ENCODE measurements around the gene CTPS1.
A peak's percentile ranks its signal among the peaks of the same experiment; 100 is the strongest.

The CTPS1 gene, protein sequence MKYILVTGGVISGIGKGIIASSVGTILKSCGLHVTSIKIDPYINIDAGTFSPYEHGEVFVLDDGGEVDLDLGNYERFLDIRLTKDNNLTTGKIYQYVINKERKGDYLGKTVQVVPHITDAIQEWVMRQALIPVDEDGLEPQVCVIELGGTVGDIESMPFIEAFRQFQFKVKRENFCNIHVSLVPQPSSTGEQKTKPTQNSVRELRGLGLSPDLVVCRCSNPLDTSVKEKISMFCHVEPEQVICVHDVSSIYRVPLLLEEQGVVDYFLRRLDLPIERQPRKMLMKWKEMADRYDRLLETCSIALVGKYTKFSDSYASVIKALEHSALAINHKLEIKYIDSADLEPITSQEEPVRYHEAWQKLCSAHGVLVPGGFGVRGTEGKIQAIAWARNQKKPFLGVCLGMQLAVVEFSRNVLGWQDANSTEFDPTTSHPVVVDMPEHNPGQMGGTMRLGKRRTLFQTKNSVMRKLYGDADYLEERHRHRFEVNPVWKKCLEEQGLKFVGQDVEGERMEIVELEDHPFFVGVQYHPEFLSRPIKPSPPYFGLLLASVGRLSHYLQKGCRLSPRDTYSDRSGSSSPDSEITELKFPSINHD

DNA sequence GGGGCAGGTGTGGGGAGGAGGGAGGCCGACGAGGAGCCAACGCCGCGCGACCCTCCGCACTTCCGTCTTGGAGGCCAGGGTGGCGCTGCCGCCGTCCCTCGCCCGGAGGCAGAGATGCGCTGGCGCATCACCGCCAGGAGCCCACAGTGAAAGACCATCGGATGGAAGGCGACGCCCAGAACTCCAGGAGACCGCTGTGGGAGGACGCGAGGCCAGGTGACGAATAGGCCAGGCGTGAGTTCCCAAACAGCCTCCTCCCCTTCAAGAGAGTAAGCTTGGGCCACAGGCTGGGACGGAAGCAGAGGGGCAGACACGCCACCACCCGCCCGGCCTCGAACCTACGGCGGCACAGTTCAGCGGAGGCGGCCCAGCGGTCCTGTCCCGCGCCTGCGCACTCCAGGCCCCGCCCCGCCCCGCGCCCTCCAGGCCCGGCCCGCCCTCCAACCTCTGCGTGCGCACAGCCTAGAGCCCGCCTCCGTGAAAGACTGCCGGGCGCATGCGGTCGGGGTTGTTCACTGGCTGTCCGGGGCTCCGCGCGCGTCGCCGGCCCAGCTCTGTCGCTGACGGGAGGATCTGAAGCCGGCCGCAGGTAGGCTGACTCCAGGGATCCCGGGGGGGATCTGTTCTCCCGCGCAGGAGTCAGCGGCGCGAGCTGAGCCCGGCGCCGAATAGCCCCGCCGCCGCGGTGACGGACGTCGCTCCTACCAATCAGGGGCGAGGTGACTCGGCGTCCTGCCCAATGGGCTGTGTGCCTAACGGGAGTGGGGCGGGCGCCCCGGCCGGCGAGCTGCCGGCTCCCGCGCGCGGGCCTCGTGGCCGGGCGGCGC lies at the start of gene CTPS1:
CTPS1 (plus strand) TSS at position 456 of the 827 bp plus-strand sequence. CDS start 3,595 bp downstream, outside the sequence.
- DNase-seq = peak; percentile 94

- peak; percentile 28 for DNase-seq
Observed at GRCh38 chr1:40930174-40930964, 49.1 kb upstream of the CTPS1 start.

DNA sequence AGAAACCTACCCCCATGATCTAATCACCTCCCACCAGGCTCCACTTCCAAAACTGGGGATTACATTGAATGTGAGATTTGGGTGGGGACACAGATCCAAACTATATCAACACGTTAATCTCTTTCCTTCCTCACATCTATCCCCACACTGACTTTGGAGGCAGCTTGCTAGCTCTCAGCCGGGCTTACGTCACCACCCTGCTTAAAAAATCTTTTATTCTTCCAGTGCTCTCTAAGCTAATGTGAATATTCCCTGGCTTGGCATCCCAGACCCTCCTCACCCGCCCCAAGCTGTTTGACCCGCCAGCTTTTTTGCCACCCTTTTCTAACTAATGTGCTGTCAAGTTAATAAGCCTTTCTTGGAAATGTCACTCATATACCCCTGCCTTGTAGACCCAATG lies 47.9 kb upstream of the CTPS1 start:
- no peak for DNase-seq

GRCh38 chr1:40932006-40932405 lies 47.5 kb upstream of the CTPS1 start:
- DNase-seq = no peak

GRCh38 chr1:40936931-40937339 lies 42.6 kb upstream of the CTPS1 start:
- DNase-seq = no peak

GRCh38 chr1:40938393-40938792 lies 41.1 kb upstream of the CTPS1 start:
- no peak for DNase-seq

- DNase-seq = no peak
Observed at GRCh38 chr1:40939320-40940059, 40.0 kb upstream of the CTPS1 start.

DNA sequence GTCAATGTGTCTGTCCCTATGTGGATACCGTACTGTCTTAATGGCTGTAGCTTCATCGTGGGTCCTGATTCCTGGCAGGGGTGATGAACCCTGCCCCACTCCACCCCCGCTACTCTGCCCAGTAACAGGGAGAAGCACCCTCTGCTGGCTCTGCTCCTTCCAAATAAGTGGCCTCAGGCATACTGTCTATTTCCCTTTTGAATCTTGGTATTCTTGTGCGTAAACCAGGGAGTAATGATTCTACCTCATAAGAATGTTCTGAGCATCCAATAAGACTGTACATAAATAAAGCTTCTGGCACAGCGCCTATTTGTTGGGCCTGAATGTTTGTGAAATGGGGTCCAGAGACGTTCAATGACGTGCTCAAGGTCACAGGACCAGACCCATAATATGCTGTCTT lies 35.2 kb upstream of the CTPS1 start:
- DNase-seq = no peak

DNA sequence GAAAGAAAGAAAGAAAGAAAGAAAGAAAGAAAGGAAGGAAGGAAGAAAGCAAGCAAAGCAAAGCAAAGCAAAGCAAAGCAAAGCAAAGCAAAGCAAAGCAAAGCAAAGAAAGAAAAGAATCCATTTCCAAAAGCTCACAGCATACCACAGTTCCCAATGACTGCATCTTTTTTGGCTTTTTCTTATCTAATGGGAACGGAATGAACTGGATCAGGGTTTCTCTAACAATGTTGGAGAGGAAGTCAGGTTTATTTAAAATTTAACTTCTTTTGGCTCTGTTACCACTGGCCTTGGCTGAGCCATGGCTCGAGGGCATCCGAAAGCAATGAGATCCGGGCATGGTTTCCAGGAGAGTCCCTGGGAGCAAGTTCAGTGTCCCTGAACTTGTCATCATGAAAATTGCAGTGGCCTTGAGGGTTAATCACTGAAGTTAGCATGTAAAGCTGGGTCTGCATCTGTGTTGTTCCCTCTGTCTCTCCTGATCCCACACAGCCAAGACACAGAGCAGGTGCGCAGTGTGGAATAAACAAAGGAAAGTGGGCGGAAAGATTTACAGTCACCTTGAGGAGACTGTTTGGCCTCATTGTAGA lies 34.6 kb upstream of the CTPS1 start:
- no peak for DNase-seq

DNA sequence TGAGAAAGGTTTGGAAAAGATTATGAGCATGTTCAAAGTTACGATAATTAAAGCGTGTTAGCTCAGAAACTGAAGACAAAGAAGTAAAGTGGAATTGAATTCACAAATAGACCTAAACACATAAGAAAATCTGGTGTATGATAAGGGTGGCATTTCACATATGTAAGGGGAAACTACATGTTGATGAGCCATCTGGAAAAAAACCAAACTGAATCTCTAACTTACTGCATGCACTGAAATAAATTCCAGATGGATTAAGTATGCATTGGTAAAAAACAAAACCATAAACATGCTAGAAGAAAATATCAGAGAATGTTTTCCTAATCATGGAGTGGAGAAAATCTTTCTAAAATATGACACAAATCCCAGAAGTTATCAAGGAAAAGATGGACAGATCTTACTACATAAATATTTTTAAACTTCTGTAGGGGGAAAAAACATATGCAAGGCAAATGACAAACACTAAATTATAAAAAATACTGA lies 34.0 kb upstream of the CTPS1 start:
- DNase-seq = no peak

- peak; percentile 49 for DNase-seq
Observed at GRCh38 chr1:40948741-40949443, 30.6 kb upstream of the CTPS1 start.

GRCh38 chr1:40949563-40949962 lies 29.9 kb upstream of the CTPS1 start:
- no peak for DNase-seq

DNA sequence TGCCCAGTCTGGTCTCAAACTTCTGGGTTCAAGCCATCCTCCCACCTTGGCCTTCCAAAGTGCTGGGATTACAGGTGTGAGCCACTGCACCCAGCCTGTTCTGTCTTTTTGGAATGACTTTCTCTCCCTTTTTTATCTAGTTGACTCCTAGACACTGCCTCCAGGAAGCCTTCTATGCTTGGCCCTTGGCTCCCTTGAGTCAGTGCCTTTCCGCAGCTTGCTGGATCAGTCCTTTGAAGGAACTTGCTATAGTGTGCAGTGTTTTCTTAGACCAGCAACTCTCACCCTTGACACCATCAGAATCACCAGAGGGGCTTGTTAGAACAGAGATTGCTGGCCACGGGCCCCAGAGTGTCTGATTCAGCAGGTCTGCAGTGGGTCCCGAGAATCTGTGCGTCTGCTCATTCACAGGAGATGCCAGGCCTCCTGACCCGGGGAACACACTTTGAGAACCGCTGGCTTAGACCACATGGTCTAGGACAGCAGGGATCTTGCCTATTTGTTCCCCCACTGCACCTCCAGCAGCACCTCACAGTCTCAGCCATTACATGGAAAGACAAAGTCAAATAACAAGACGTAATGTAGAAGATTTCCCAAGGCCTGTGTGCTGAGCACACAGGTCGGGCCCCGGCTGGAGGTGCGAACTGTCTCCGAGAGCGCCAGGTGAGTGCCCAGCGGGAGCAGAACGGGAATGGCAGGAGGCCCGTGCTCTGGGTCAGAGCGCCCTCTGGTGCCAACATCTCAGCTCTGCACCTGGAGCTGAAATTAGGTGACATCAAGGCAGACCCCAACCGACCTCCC lies 27.4 kb upstream of the CTPS1 start:
- peak; percentile 94 for DNase-seq

DNA sequence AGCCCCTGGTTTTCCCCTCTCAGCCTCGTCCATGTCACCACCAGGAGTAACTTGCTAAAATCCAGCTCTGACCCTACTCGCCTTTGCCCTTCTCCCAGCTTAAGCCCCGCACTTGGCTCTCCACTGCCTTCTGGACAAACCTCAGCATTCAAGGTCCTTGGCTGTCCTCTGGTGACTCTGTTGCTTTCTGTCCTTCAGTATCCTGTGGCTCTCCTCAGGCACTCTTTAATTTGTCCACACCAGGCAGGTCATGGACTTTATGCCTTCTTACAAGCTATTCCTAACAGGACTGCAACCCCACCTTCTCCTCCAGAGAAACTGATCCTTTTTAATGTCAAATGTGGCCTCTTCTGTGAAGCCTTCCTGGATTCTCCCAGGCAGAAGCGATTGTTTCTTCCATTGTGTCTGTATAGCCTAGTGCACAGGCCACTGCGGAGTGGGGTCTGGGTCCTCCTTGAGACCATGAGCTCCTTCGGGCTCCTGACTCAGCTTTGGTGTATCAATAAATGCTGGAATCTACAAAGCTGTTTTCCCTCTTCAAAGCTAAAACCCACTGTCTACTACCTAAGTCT lies 26.7 kb upstream of the CTPS1 start:
- DNase-seq = no peak

DNA sequence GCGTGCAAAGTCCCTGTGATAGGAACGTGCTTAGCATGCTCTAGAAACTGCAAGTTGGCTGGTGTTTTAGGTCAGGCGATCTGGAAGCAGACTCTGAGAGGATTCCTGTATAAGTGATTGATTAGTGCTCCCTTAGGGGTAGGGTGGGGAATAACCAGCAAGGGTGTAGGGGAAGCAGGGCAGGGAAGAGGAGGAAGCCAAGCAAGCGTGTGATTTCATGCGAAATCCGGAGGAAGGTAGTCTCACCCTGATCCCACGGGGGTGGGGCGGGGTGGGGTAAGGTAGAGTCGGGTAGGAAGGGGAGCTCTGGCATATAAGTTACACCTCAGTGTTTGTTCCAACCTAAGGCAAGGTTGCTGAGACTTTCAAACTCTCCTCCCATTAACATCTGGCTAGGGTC lies 24.9 kb upstream of the CTPS1 start:
- no peak for DNase-seq

- DNase-seq = no peak
Observed at GRCh38 chr1:40955266-40955665, 24.2 kb upstream of the CTPS1 start.

DNA sequence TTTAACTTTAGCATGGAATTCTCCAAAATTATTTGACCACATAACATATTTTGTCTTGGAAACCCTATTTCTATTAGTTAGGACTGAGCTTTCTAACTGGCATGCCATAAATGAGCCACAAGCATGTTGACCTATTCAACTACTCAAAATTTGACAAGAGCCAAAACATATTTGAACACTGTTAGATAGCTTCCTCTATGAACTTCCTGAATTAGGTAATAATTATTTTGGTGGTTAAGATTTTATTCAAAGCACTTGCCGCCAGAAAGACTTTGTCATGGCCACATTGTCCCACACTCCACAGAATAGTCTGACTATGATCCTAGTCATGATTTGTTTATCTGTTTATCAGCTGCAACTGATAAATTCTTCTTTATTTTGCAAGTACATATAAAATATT lies 23.1 kb upstream of the CTPS1 start:
- DNase-seq = no peak

- DNase-seq = no peak
Observed at GRCh38 chr1:40958210-40958609, 21.3 kb upstream of the CTPS1 start.

DNA sequence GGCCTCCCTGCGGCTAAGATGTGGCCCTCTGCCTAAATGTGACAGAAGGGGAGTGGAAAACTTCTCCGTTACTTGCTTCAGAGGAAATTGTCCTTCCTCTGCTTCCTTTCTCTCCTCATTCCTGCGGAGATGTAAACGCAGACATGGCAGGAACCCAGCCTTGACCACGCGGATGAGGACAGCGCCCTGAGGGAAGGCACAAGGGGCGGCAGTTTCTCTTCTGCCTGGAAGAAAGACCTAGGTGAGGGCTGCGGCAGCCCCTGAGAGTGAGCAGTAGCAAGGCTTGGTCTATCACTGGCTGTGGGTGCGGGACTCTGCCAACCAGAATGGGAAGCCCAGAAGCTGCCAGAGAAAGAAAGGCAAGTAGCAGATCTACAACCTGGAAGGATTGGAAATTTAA lies 14.0 kb upstream of the CTPS1 start:
- DNase-seq = no peak

DNA sequence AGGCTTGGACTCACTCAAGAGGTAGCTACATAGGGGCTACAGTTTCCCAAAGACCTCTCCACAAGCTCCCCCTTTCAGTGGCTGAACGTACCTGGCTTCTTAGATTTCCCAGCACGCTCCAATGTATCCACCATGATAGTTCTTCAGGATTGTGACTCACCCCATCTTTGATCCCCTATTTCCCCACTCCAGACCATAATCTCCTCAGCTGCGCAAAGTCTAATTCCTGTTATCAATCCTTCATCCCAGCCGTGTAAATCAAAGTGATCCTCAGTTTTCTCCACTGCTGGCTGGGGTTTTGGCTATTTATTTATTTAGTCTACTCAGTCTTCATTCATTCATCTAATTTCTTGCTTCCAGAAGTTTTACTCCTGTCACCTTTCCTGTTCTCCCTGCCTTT lies 13.1 kb upstream of the CTPS1 start:
- no peak for DNase-seq

Measured in NCI-H2107 (cell line).